Occipital lobe (tissue), 2 donors: ENCODE results near the gene FOXP2. TPM values are rescaled to one million over a fixed set of nuclear protein-coding genes. Genes with fewer than 3 reads are reported as not detected.
"Not testable (repeated sequence)": the region's sequence is repeated elsewhere in the genome, so short reads cannot be mapped to it uniquely, and the experiment has no call there.

Experiments used
- DNase-seq: peaks from one replicate; lab custom pipeline; 2025; lab: John Stamatoyannopoulos, UW
- total RNA-seq: library from RNA; depleted of rRNA; stranded (reverse); fragments of >200 nt; gene quantifications from one replicate; pipeline ENCODE4 v1.2.3, GENCODE V29; 2014

FOXP2 gene
- total RNA-seq, 1 donor from 2014 or later: 29.9 TPM

- no peak for DNase-seq
Measured at GRCh38 chr7:114422507-114423501, 8.2 kb downstream of the FOXP2 start.

- DNase-seq: no peak
Measured at GRCh38 chr7:114426382-114426781, 11.8 kb downstream of the FOXP2 start.

GRCh38 chr7:114426824-114427223 lies 12.2 kb downstream of the FOXP2 start:
- no peak for DNase-seq

- no peak for DNase-seq
Measured at GRCh38 chr7:114428211-114428610, 13.6 kb downstream of the FOXP2 start.

- no peak for DNase-seq
Measured at GRCh38 chr7:114431189-114431588, 16.6 kb downstream of the FOXP2 start.

GRCh38 chr7:114432061-114432460 lies 17.4 kb downstream of the FOXP2 start:
- DNase-seq: no peak

- no peak for DNase-seq
Measured at GRCh38 chr7:114432703-114433102, 18.1 kb downstream of the FOXP2 start.

- no peak for DNase-seq
Measured at GRCh38 chr7:114439581-114439980, 25.0 kb downstream of the FOXP2 start.

- DNase-seq: not testable (repeated sequence)
Measured at GRCh38 chr7:114440927-114441326, 26.3 kb downstream of the FOXP2 start.

GRCh38 chr7:114444196-114444595 lies 29.6 kb downstream of the FOXP2 start:
- DNase-seq: no peak

GRCh38 chr7:114450431-114450830 lies 35.8 kb downstream of the FOXP2 start:
- no peak for DNase-seq

GRCh38 chr7:114459574-114459973 lies 45.0 kb downstream of the FOXP2 start:
- no peak for DNase-seq

- DNase-seq: no peak
Measured at GRCh38 chr7:114460021-114460420, 45.4 kb downstream of the FOXP2 start.

- DNase-seq: no peak
Measured at GRCh38 chr7:114466917-114467316, 52.3 kb downstream of the FOXP2 start.

- no peak for DNase-seq
Measured at GRCh38 chr7:114468844-114469243, 54.2 kb downstream of the FOXP2 start.

- no peak for DNase-seq
Measured at GRCh38 chr7:114472896-114473512, 58.4 kb downstream of the FOXP2 start.

GRCh38 chr7:114478384-114478783 lies 63.8 kb downstream of the FOXP2 start:
- DNase-seq: no peak

GRCh38 chr7:114481999-114482398 lies 67.4 kb downstream of the FOXP2 start:
- no peak for DNase-seq

- DNase-seq: no peak
Measured at GRCh38 chr7:114484226-114484625, 69.6 kb downstream of the FOXP2 start.

GRCh38 chr7:114487174-114487573 lies 72.6 kb downstream of the FOXP2 start:
- no peak for DNase-seq

- DNase-seq: no peak
Measured at GRCh38 chr7:114488696-114489095, 74.1 kb downstream of the FOXP2 start.

- DNase-seq: not testable (repeated sequence)
Measured at GRCh38 chr7:114497491-114497890, 82.9 kb downstream of the FOXP2 start.
